Left colon (tissue), 2 donors: Measurements from ENCODE around the gene CPSF3. TPM values are rescaled to one million over a fixed set of nuclear protein-coding genes. Genes with fewer than 3 reads are reported as not detected.
A peak's percentile ranks its signal among the peaks of the same experiment; 100 is the strongest.
"Not testable (repeated sequence)": the region's sequence is repeated elsewhere in the genome, so short reads cannot be mapped to it uniquely, and the experiment has no call there.

Experiments used
- ATAC-seq: fragments of 200-7000 bp; cut with Tn5 transposase; one replicate; pipeline ENCODE4 v1.9.1; 2020; ENCODE audit warnings: mild to moderate bottlenecking, moderate library complexity
- DNase-seq, 2 donors: peaks; one replicate each; pipeline ENCODE4 v3.0.0-alpha.2; 2020
- intact Hi-C, 2 donors: fragments of 100-400 bp; cut with DNase I in 1 of 2; cut with micrococcal nuclease in 1 of 2; formaldehyde crosslinking; loops; one replicate each; pipeline versions ENCODE4 v1.11.2 to v1.14.0; 2022; cut with DNase I, micrococcal nuclease
- total RNA-seq, 2 donors: library from RNA; stranded (reverse); fragmentation: NEBNext Ultra II Directional; extraction: Animal tissue kit (Norgen Biotek cat#: 25700); gene quantifications; one replicate each; pipeline ENCODE4 v1.2.1, GENCODE V29; 2021
- donor health status: DM: no; HTN: no; CAD: no.
- donor health status: DM: yes; HTN: yes; CAD: no.

CPSF3 gene
- total RNA-seq, 2 donors from 2014 or later = 17.7 to 20.0 TPM

DNA sequence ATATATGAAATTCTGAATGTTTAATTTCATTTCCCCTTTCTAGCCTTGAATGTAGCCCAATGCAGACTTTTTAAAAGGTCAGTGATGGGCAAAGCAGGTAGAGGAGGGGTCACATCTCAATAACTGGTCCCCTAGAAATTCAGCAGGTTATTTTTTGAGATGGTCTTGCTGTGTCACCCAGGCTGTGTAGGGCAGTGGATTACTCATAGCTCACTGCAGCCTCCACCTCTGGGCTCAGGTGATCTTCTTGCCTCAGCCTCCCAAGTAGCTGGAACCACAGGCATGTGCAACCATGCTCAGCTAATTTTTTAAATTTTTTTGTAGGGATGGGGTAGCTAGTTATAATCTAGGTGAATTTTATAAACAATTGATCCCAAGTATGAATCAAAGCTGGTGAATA is 59.7 kb downstream of the CPSF3 start:
- intact Hi-C loops = no loop called here
- DNase-seq (no peak), ATAC-seq (no peak)

DNA sequence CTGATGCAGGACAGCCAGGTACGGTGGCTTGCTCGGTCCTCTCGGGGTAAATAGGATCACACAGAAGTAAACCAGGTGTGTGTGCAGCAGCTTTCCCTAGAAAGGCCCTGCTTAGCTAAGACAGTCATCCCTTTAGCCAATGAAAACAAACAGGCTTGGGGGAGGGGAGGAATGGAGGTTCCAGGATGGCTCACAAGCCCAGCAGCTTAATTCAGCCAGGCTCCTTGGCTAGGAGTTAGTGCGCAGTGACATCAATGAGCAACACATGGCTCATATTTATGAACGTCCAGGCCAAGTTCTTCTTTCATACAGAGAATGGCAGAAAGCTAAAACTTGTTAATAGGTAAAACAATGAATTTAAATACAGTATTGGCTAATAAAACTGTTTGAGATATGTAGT is 61.1 kb downstream of the CPSF3 start:
- DNase-seq = no peak
- ATAC-seq = no peak
- intact Hi-C loops = no loop called here

DNA sequence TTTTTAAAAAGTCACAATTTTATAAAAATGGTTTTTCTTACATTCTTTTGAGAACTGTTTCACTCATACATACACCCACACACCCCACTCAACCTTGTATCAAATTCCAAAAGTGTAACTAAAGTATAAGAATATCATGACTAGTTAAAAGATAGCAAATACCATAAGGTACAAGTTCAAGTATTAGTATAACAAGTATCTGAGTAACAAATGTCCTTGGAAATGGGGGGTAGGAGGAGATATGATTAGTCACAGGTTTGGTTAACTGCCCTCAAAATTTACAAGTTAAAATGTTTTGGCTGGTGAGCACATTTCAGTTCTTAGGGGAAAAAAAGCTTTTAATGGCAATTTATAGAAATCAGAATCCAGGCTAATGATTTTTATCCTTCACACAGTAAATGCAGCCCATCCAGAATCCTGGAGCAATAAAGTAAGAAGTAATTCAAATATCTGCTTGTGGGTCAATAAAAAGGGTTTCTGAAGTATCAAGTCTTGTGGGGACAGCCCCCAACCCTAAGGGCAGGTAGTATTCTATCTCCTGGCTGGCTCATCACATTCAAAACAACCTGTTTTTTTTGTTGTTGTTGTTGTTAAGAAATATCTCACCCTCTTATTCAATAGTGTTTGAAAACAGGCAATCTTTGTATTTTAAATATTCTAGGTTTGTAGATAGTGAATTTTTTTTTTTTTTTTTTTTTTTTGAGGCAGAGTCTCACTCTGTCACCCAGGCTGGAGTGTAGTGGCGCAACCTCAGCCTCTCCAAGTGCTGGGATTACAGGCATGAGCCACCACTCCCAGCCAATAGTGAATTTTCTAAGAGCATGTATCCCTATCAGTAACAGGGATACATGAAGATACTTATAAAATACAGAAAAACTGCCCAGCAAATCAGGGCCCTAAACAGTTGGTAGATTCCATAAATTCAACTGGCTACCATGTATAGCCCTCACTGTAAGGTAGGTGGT is 65.4 kb downstream of the CPSF3 start:
- intact Hi-C loops = no loop called here
- ATAC-seq (no peak), DNase-seq (no peak)

DNA sequence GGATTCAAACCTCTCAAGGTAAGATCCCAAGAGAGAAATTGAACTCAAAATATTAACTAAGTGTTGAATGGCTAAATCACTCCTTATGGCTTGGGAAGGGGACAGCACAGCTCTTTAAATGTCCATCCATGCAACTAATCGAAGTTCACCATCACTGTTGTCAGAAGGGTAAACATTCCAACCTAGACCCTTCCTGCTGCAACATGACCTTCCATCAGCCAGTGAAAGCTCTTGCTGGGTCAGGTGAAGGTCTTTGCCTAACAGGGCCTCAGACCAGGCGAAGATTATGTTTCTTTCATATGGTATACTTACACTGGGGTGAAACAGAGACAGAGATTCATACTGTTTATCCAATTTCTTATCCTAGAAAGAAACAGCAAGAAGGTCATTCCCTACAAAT is 67.3 kb downstream of the CPSF3 start:
- intact Hi-C loops = loop anchor here in 1 of 2 donors (10.0 kb wide), 1 partner anchor 124 kb away; no protein-coding TSS in a partner anchor
- ATAC-seq (no peak), DNase-seq (no peak)

DNA sequence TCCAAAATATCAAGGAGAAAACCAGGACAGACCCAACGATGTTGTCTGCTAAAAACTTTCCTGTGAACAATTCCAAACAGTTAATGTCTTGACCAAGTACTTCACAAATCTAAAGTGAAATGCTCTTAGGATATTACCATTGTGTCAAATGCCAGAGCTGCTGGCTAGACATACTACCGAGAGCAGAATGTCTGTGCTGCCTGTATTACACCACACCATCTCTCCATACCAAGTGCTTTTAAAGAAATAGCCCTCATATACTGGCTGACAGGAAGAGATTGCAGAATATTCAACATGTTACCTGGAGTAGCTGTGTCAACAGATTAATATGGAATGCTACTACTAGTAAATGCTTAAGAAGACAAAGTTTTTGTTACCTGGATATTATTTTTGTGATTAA is 69.5 kb downstream of the CPSF3 start:
- no peak for ATAC-seq
- DNase-seq = no peak
- intact Hi-C loops = loop anchor here in 1 of 2 donors (10.0 kb wide), 1 partner anchor 122 kb away; no protein-coding TSS in a partner anchor

DNA sequence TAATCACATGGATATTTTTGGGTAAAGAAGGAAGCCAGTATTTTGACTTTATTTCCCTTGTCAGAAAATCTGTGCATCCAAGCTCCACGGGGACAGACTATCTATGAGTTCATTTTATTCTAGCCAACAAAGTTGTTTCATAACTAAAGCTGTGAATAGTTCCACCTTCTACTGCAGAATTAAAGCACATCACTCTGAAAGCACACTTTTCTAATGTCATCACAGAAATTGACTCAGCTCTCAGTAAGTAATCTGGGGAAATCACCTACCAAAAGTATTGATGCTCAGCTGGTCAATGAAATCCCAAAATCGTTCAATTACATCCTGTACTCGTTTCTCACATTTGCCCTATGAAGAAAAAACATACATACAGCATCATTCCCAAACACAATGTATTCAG is 70.0 kb downstream of the CPSF3 start:
- DNase-seq = no peak
- ATAC-seq = no peak
- intact Hi-C loops = loop anchor here in 1 of 2 donors (10.0 kb wide), 1 partner anchor 121 kb away; no protein-coding TSS in a partner anchor

DNA sequence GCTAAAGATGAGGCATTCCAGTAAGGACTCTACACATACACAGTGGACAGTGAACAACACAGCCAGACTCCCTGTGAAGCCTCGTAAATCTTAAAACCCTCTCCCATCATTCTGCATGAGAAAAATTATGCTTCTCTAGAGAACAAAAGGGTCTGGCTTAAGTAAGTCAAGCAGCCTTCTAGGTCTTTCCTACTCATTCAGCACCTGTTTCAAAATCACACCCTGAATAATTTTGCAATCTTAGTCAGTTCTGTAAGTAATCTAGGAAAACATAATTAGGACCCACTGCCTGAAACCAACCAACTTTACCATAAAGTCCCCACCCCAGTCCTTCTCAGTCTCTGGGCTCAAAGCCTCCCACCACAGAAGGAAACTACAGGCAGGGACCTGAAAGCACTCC is 70.6 kb downstream of the CPSF3 start:
- ATAC-seq = no peak
- intact Hi-C loops = loop anchor here in 1 of 2 donors (10.0 kb wide), 1 partner anchor 121 kb away; no protein-coding TSS in a partner anchor
- no peak for DNase-seq

DNA sequence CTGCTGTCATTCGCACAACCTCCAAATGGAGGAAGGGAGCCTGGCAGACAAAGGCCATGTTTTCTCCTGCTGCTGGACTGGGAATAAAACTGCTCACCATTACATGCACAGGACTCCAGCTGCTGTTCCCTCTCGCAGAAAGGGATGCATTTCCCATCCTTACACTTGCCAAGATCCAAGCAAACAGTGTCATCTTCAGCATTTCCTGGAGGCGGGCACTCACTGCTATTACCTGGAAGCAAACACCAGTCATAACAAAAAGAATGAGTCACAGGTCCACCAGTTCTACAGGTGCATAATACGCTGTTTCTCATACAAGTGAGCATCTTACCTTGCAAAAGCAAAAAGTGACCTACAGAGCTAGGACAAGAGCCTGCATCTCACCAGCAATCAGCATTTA is 73.6 kb downstream of the CPSF3 start:
- peak; percentile 92 for ATAC-seq
- intact Hi-C loops = loop anchor here in 1 of 2 donors (10.0 kb wide), 1 partner anchor 118 kb away; no protein-coding TSS in a partner anchor
- no peak for DNase-seq

DNA sequence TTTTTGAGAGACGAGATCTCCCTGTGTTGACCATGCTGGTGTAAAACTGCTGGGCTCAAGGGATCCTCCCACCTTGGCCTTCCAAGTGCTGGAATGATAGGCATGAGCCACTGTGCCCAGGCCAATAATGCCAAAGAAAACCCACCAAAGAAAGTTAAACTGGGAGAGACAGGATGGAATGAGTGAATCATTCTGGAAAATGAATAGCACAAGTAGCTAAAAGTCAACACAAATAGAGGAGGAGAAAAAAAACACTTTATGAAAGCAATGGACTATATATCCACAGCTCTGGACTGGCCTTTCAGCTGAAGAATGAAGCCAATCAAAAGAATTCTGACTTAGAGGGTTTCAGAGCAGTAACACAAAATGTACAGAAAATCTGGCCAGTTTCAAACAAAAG is 74.8 kb downstream of the CPSF3 start:
- DNase-seq (no peak), ATAC-seq (no peak)
- intact Hi-C loops = loop anchor here in 1 of 2 donors (10.0 kb wide), 1 partner anchor 117 kb away; no protein-coding TSS in a partner anchor

DNA sequence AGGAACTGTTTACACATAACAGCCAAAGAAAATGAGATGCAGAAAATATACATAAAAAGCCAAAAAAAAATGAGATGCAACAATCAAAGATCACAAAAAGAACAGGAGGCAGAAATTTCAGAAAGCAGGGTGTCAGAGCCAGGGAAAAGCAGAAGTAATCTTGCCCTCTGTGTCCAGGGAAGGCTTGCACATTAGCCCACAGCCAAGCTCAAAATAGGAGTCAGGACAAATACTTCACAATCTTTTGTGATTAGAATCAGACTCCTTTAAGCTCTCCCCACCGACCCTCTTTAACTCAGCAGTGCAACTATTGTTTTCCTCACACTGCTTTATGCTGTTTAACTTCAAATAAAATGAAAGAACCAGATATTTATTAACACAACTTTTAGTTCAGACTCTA is 85.5 kb downstream of the CPSF3 start:
- intact Hi-C loops = no loop called here
- ATAC-seq = no peak
- DNase-seq = no peak

DNA sequence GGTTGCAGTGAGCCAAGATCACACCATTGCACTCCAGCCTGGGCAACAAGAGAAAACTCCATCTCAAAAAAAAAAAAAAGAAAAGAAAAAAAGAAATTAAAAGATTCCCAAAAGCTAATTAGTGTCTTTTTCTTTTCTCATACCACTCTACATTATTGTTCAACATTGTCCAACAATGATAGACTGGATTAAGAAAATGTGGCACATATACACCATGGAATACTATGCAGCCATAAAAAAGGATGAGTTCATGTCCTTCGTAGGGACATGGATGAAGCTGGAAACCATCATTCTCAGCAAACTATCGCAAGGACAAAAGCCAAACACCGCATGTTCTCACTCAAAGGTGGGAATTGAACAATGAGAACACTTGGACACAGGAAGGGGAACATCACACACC is 90.5 kb downstream of the CPSF3 start:
- intact Hi-C loops, ATAC-seq, DNase-seq: not testable (repeated sequence)

DNA sequence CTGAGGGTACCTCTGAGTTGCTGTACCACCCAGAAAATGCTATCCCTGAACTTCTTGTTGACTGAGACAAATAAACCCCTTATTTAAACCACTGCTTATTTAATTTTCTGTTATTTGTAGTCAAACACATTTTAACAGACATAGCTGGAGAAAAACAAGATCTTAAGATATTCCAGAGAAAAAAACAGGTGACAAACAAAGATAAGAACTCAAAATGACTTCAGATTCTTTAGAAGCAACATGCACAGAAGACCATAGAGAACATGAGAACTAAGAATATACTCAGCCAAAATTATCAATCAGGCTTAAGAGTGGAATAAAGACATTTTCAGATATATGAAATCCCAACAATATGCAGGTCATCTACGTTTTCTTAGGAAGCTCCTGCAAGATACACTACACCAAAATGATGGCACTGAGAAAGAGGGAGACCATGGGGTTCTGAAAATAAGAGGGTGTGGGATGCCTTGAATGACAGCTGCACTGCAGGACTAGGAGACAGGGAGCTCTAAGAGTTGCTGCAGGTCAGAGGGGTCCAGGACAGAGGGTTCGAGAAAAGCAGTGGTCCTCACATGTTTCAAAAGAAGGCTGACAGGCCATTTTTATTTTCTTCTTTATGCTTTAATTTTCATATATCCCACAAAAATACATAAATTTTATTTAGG is 93.8 kb downstream of the CPSF3 start:
- intact Hi-C loops = no loop called here
- ATAC-seq (no peak), DNase-seq (no peak)

DNA sequence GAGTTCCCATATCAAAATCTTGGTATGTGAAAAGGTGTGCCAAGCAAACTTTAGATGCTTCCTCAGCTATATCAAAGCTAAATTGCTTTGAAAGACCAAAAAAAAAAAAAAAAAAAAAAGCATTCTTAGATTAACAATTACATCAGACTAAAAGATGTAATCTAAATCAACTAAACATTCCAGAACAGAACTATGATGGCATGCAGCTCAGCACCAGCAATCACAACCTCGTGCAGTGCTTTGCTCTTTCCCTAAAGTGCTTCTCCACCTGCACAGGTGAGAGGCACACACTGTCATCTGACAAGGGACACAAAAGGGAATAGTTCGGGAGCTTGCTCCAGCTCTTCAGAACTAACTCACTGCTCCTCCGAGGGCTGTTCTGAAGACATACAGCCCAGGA is 94.7 kb downstream of the CPSF3 start:
- ATAC-seq (no peak), DNase-seq (no peak)
- intact Hi-C loops = no loop called here

DNA sequence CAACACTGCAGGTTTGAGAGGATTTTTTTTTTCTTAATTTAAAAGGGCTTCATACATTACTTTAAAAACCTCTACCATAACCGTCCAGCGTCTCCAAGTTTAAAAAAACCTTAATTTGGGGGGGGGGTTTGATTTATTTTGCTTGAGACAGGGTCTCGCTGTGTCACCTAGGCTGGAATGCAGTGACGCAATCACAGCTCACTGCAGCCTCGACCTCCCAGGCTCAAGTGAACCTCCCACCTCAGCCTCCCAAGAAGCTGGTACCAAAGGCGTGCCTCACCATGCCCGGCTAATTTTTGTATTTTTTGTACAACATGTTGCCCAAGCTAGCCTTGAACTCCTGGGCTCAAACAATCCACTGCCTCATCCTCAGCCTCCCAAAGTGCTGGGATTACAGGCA is 95.3 kb downstream of the CPSF3 start:
- intact Hi-C loops = no loop called here
- ATAC-seq = no peak
- DNase-seq = no peak

DNA sequence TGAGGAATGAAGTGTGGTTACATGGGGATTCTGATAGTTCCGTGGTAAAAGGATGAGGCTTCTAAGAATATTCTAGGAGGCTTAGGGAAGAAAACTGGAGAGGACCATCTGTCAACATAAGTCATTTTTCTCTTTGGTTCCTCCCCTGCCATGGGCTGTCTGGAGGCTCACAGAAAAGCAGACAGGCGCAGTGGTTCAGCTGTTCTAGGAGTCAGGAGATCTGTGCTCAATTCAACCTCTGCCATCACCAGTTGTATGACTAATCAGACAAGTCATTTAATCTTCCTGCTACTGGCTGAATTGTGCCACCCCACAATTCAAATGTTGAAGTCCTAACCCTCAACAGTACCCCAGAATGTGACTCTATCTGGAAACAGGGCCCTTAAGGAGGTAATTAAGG is 95.8 kb downstream of the CPSF3 start:
- intact Hi-C loops = no loop called here
- no peak for DNase-seq

More for the DNA sequence above, 95.8 kb downstream of the CPSF3 start:
- ATAC-seq = no peak

Other genes with a start within 250 kb of the CPSF3 start
- 10 to 100 TPM; 63.8 to 71.0 TPM for gene ASAP2, start 216.8 kb upstream of the CPSF3 start, total RNA-seq
- 10 to 100 TPM; 43.1 to 51.3 TPM for gene ITGB1BP1, start 126 bp upstream of the CPSF3 start, total RNA-seq
- gene IAH1, start 50.9 kb downstream of the CPSF3 start, total RNA-seq = 10 to 100 TPM; 44.7 to 47.5 TPM
- gene ADAM17, start 132.2 kb downstream of the CPSF3 start, total RNA-seq = 10 to 100 TPM; 21.3 to 22.0 TPM
- gene YWHAQ, start 207.3 kb downstream of the CPSF3 start, total RNA-seq = 100 to 1,000 TPM; 163 to 227 TPM